Activated T-helper 2 cell treated with anti-CD3 and anti-CD28 coated beads, Interferon-gamma antibody, Interleukin-2, Interleukin-4, amounts not matched to agents 10 μg/mL and 5 μg/mL and 100 μg/mL, durations not matched to agents 14 hours and 24 hours and 36 hours (primary cell): Measurements from ENCODE around the gene NIPAL3. TPM values are rescaled to one million over a fixed set of nuclear protein-coding genes. Genes with fewer than 3 reads are reported as not detected.
"Not testable (repeated sequence)": the region's sequence is repeated elsewhere in the genome, so short reads cannot be mapped to it uniquely, and the experiment has no call there.

Source experiments
- DNase-seq: peaks from one replicate; pipeline ENCODE4 v3.0.0; 2021; ENCODE audit warnings: low spot score
- H3K27ac Mint-ChIP-seq: one replicate; pipeline ENCODE4 v1.8.0; 2021; ENCODE audit warnings: mixed read lengths
- H3K27me3 Mint-ChIP-seq: one replicate; pipeline ENCODE4 v1.8.0; 2021; ENCODE audit warnings: low read depth, mixed read lengths
- H3K36me3 Mint-ChIP-seq: one replicate; pipeline ENCODE4 v1.8.0; 2021; ENCODE audit warnings: low read depth, mixed read lengths
- H3K4me1 Mint-ChIP-seq: one replicate; pipeline ENCODE4 v1.8.0; 2021; ENCODE audit warnings: low read depth, mixed read lengths
- H3K4me3 Mint-ChIP-seq: one replicate; pipeline ENCODE4 v1.8.0; 2021; ENCODE audit warnings: low read depth, mild to moderate bottlenecking, moderate library complexity, mixed read lengths
- H3K9me3 Mint-ChIP-seq: one replicate; pipeline ENCODE4 v1.8.0; 2021; ENCODE audit warnings: mixed read lengths
- intact Hi-C: fragments of 100-400 bp; cut with micrococcal nuclease; formaldehyde crosslinking; loops from one replicate; pipeline ENCODE4 v1.15.1; 2023
- total RNA-seq: library from RNA; stranded (reverse); gene quantifications from 2 replicates; pipeline ENCODE4 v1.2.3, GENCODE V29; 2022

The NIPAL3 gene
- total RNA-seq, 1 donor from 2014 or later, result 24.6 TPM

- H3K27ac Mint-ChIP-seq, result peak overlapping the region; percentile 73
- no peaks in the 10 kb centered on the region for H3K9me3 Mint-ChIP-seq
- H3K36me3 Mint-ChIP-seq, result peaks cover 43% of the 10 kb centered on the region
- no peak for DNase-seq
- H3K4me3 Mint-ChIP-seq, result peak overlapping the region; percentile 61
- intact Hi-C loops, result no loop called here
- H3K4me1 Mint-ChIP-seq, result peaks cover 63% of the 10 kb centered on the region
- no peaks in the 10 kb centered on the region for H3K27me3 Mint-ChIP-seq
Measured at GRCh38 chr1:24507405-24507804, 91.8 kb downstream of the NIPAL3 start.

- H3K27ac Mint-ChIP-seq, result no peak overlapping the region
- H3K27me3 Mint-ChIP-seq, result no peaks in the 10 kb centered on the region
- no peaks in the 10 kb centered on the region for H3K9me3 Mint-ChIP-seq
Measured at GRCh38 chr1:24508911-24509310, 93.3 kb downstream of the NIPAL3 start.

GRCh38 chr1:24513706-24514105 is 98.1 kb downstream of the NIPAL3 start:
- intact Hi-C loops, result no loop called here
- Mint-ChIP-seq H3K9me3 (no peaks in the 10 kb centered on the region), H3K27me3 (no peaks in the 10 kb centered on the region), H3K36me3 (peaks cover 54% of the 10 kb centered on the region), H3K27ac (no peak overlapping the region), H3K4me1 (peaks cover 24% of the 10 kb centered on the region), H3K4me3 (no peak overlapping the region)
- no peak for DNase-seq

More at GRCh38 chr1:24508911-24509310, 93.3 kb downstream of the NIPAL3 start:
- Mint-ChIP-seq H3K4me3 (no peak overlapping the region), H3K36me3 (peaks cover 44% of the 10 kb centered on the region), H3K4me1 (peaks cover 58% of the 10 kb centered on the region)
- DNase-seq, result no peak
- intact Hi-C loops, result no loop called here

- Mint-ChIP-seq H3K27ac (no peak overlapping the region), H3K4me3 (no peak overlapping the region), H3K27me3 (no peaks in the 10 kb centered on the region), H3K36me3 (peaks cover 49% of the 10 kb centered on the region), H3K4me1 (peaks cover 13% of the 10 kb centered on the region), H3K9me3 (no peaks in the 10 kb centered on the region)
- DNase-seq, result no peak
- intact Hi-C loops, result no loop called here
Measured at GRCh38 chr1:24514946-24515345, 99.3 kb downstream of the NIPAL3 start.

- H3K36me3 Mint-ChIP-seq, result peaks cover 47% of the 10 kb centered on the region
- DNase-seq, H3K4me3 Mint-ChIP-seq, H3K9me3 Mint-ChIP-seq, intact Hi-C loops, H3K27ac Mint-ChIP-seq, H3K27me3 Mint-ChIP-seq, H3K4me1 Mint-ChIP-seq: not testable (repeated sequence)
Measured at GRCh38 chr1:24515671-24516209, 100.1 kb downstream of the NIPAL3 start.

GRCh38 chr1:24516506-24516905 is 100.9 kb downstream of the NIPAL3 start:
- DNase-seq, result no peak
- intact Hi-C loops, result no loop called here
- Mint-ChIP-seq H3K9me3 (peaks cover 4% of the 10 kb centered on the region), H3K27ac (no peak overlapping the region), H3K4me3 (no peak overlapping the region), H3K27me3 (no peaks in the 10 kb centered on the region), H3K36me3 (peaks cover 42% of the 10 kb centered on the region), H3K4me1 (peaks cover 6% of the 10 kb centered on the region)

GRCh38 chr1:24517898-24518297 is 102.3 kb downstream of the NIPAL3 start:
- Mint-ChIP-seq H3K27ac (no peak overlapping the region), H3K4me3 (no peak overlapping the region), H3K27me3 (no peaks in the 10 kb centered on the region), H3K36me3 (peaks cover 38% of the 10 kb centered on the region), H3K9me3 (peaks cover 4% of the 10 kb centered on the region), H3K4me1 (peaks cover 2% of the 10 kb centered on the region)
- intact Hi-C loops, result no loop called here
- DNase-seq, result no peak

- intact Hi-C loops, DNase-seq, H3K27me3 Mint-ChIP-seq, H3K27ac Mint-ChIP-seq, H3K4me3 Mint-ChIP-seq, H3K4me1 Mint-ChIP-seq, H3K9me3 Mint-ChIP-seq: not testable (repeated sequence)
- peaks cover 38% of the 10 kb centered on the region for H3K36me3 Mint-ChIP-seq
Measured at GRCh38 chr1:24520282-24520681, 104.7 kb downstream of the NIPAL3 start.

Other genes starting within 250 kb of the NIPAL3 start
- gene IFNLR1, start 228.5 kb upstream of the NIPAL3 start, total RNA-seq, result 5.8 and 6.5 TPM in 2 replicates
- gene GRHL3, start 96.4 kb upstream of the NIPAL3 start, total RNA-seq, result not detected in 2 replicates
- gene STPG1, start 2.0 kb upstream of the NIPAL3 start, total RNA-seq, result 4.9 and 6.0 TPM in 2 replicates
- gene RCAN3, start 87.0 kb downstream of the NIPAL3 start, total RNA-seq, result 31.9 and 33.8 TPM in 2 replicates
- gene NCMAP, start 140.3 kb downstream of the NIPAL3 start, total RNA-seq, result not detected in 2 replicates
- gene SRRM1, start 227.5 kb downstream of the NIPAL3 start, total RNA-seq, result 212 and 223 TPM in 2 replicates